ENCODE data around the gene SEC16A.

SEC16A gene

GRCh38 chr9:136399176-136400037 is 83.4 kb downstream of the SEC16A start:
- peak in 1 of 2 donors; percentile 28 for DNase-seq

- no peak for DNase-seq
Measured at GRCh38 chr9:136398286-136398685, 84.6 kb downstream of the SEC16A start.

- no peak for DNase-seq
Measured at GRCh38 chr9:136397643-136398042, 85.2 kb downstream of the SEC16A start.

- no peak for DNase-seq
Measured at GRCh38 chr9:136396219-136396515, 86.7 kb downstream of the SEC16A start.

GRCh38 chr9:136395345-136396218 is 87.3 kb downstream of the SEC16A start:
- no peak for DNase-seq

- no peak for DNase-seq
Measured at GRCh38 chr9:136395020-136395340, 87.9 kb downstream of the SEC16A start.

GRCh38 chr9:136394312-136395019 is 88.4 kb downstream of the SEC16A start:
- no peak for DNase-seq

- DNase-seq: no peak
Measured at GRCh38 chr9:136393531-136393930, 89.3 kb downstream of the SEC16A start.

- no peak for DNase-seq
Measured at GRCh38 chr9:136392538-136393449, 90.0 kb downstream of the SEC16A start.

GRCh38 chr9:136391737-136392537 is 90.9 kb downstream of the SEC16A start:
- no peak for DNase-seq

All from stimulated activated CD4-positive, alpha-beta T cell treated with anti-CD3 and anti-CD28 coated beads, Interleukin-2, amount 100 ng/mL, for 48 hours (primary cell).